Measurements from ENCODE around the gene RAD23B.

Gene RAD23B

GRCh38 chr9:107313555-107314096 lies 30.5 kb downstream of the RAD23B start:
- no peak for TF ChIP-seq OSR1 (CRISPR knock-in tag; IDR thresholded peaks at IDR 0.05)
- TF ChIP-seq SNAI2 (CRISPR knock-in tag; IDR thresholded peaks at IDR 0.05): no peak
- TF ChIP-seq RARB (CRISPR knock-in tag; IDR thresholded peaks at IDR 0.05): no peak
- TF ChIP-seq PPARA (CRISPR knock-in tag; IDR thresholded peaks at IDR 0.05; ENCODE audit: borderline replicate concordance): no peak
- TF ChIP-seq GLIS3 (CRISPR knock-in tag; IDR thresholded peaks at IDR 0.05): no peak
- TF ChIP-seq ARNTL (CRISPR knock-in tag; IDR thresholded peaks at IDR 0.05; ENCODE audit: borderline replicate concordance, low read depth): no peak
- TF ChIP-seq CREB5 (CRISPR knock-in tag; IDR thresholded peaks at IDR 0.05; ENCODE audit: low read depth): no peak
- no peak for TF ChIP-seq CSDC2 (CRISPR knock-in tag; IDR thresholded peaks at IDR 0.05)
- TF ChIP-seq BACH2 (CRISPR knock-in tag; IDR thresholded peaks at IDR 0.05; ENCODE audit: borderline replicate concordance): no peak
- TF ChIP-seq POU6F1 (CRISPR knock-in tag; IDR thresholded peaks at IDR 0.05; ENCODE audit: borderline replicate concordance, low read depth): no peak
- no peak for TF ChIP-seq ZNF565 (CRISPR knock-in tag; conservative IDR thresholded peaks at IDR 0.05; ENCODE audit: low read depth)
- TF ChIP-seq CSRNP3 (CRISPR knock-in tag; IDR thresholded peaks at IDR 0.05): no peak
- TF ChIP-seq TCF4 (CRISPR knock-in tag; IDR thresholded peaks at IDR 0.05; ENCODE audit: borderline replicate concordance): no peak
- no peak for TF ChIP-seq TOX (CRISPR knock-in tag; IDR thresholded peaks at IDR 0.05; ENCODE audit: borderline replicate concordance)
- TF ChIP-seq ZFP3 (CRISPR knock-in tag; IDR thresholded peaks at IDR 0.05): no peak
- no peak for ATAC-seq

GRCh38 chr9:107314763-107315162 lies 31.7 kb downstream of the RAD23B start:
- ATAC-seq: no peak
- TF ChIP-seq CREB5 (CRISPR knock-in tag; IDR thresholded peaks at IDR 0.05; ENCODE audit: low read depth): no peak
- TF ChIP-seq ZC3H10 (CRISPR knock-in tag; IDR thresholded peaks at IDR 0.05): no peak
- TF ChIP-seq ZNF565 (CRISPR knock-in tag; conservative IDR thresholded peaks at IDR 0.05; ENCODE audit: low read depth): no peak
- TF ChIP-seq ISL1 (CRISPR knock-in tag; IDR thresholded peaks at IDR 0.05): no peak
- TF ChIP-seq PATZ1 (CRISPR knock-in tag; IDR thresholded peaks at IDR 0.05; ENCODE audit: borderline replicate concordance): no peak
- TF ChIP-seq PPARA (CRISPR knock-in tag; IDR thresholded peaks at IDR 0.05; ENCODE audit: borderline replicate concordance): no peak
- TF ChIP-seq GLIS3 (CRISPR knock-in tag; IDR thresholded peaks at IDR 0.05): no peak
- no peak for TF ChIP-seq TOX (CRISPR knock-in tag; IDR thresholded peaks at IDR 0.05; ENCODE audit: borderline replicate concordance)
- no peak for TF ChIP-seq TSHZ2 (CRISPR knock-in tag; IDR thresholded peaks at IDR 0.05)
- no peak for TF ChIP-seq SNAI2 (CRISPR knock-in tag; IDR thresholded peaks at IDR 0.05)
- no peak for TF ChIP-seq ZFP30 (CRISPR knock-in tag; IDR thresholded peaks at IDR 0.05)
- TF ChIP-seq TCF4 (CRISPR knock-in tag; IDR thresholded peaks at IDR 0.05; ENCODE audit: borderline replicate concordance): no peak
- no peak for TF ChIP-seq ARNTL (CRISPR knock-in tag; IDR thresholded peaks at IDR 0.05; ENCODE audit: borderline replicate concordance, low read depth)
